ENCODE results near the gene SNX5. TPM values are rescaled to one million over a fixed set of nuclear protein-coding genes. Genes with fewer than 3 reads are reported as not detected.

Gene SNX5
- total and polyA plus RNA-seq, 9 of the 15 experiments (the other 6 are each of a cell fraction or from before 2014, with no cell fraction given): 53.5 to 276 (median 160) TPM

GRCh38 chr20:17952692-17953684 is 15.6 kb downstream of the SNX5 start (continued):
- TF ChIP-seq MLLT1 (IDR thresholded peaks at IDR 0.05): no peak
- no peak for TF ChIP-seq ILK (tag; IDR thresholded peaks at IDR 0.05; ENCODE audit: borderline replicate concordance, low read depth)
- TF ChIP-seq ELK3 (CRISPR knock-in tag; IDR thresholded peaks at IDR 0.05): no peak
- no peak for TF ChIP-seq ATF3 (IDR thresholded peaks at IDR 0.05)
- no peak for TF ChIP-seq ATF3 (CRISPR knock-in tag; conservative IDR thresholded peaks at IDR 0.05)
- no peak for TF ChIP-seq FOXO4 (CRISPR knock-in tag; IDR thresholded peaks at IDR 0.05)
- no peak for TF ChIP-seq THRB (CRISPR knock-in tag; conservative IDR thresholded peaks at IDR 0.05)
- TF ChIP-seq MTA2 (IDR thresholded peaks at IDR 0.05; ENCODE audit: low read depth): no peak
- TF ChIP-seq ZNF354B (CRISPR knock-in tag; IDR thresholded peaks at IDR 0.05): no peak

Data from K562 (cell line).